GM19193 (cell line): ENCODE measurements around the gene SESN3.

Source experiments
- POLR2A ChIP-seq: IDR thresholded peaks from 4 replicates; pipeline ENCODE4 v1.6.1; 2011; ENCODE audit not compliant: insufficient read depth, insufficient read length; ENCODE audit errors: extremely low read depth

SESN3 gene

DNA sequence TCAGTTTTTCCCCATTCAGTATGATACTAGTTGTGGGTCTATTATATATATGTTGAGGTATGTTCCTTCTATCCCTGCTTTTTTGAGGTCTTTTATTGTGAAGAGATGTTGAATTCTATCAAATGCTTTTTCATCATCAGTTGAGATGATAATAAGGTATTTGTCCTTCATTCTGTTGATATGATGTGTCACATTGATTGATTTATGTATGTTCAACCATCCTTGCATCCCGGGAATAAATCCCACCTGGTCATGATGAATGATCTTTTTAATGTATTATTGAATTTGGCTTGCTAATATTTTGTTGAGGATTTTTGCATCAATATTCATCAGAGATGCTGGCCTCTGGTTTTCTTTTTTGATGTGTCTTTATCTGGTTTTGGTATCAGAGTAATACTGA, 115.4 kb downstream of the SESN3 start:
- no peak for TF ChIP-seq POLR2A
